OCI-LY7 (cell line): Measurements from ENCODE around the gene SV2C. TPM values are rescaled to one million over a fixed set of nuclear protein-coding genes. Genes with fewer than 3 reads are reported as not detected.

Experiments used
- BruUV-seq: library from RNA; stranded (reverse); fragments of 400-500 nt; replicated peaks from 2 replicates; lab custom pipeline; 2021; lab: Mats Ljungman, UMichigan
- CTCF ChIA-PET: fragments of 300-600 bp; sonication (Branson Sonifier 250); formaldehyde crosslinking; loops from one replicate; lab custom pipeline; 2022; ENCODE audit warnings: antibody characterized with exemption; ENCODE audit not compliant: unreplicated experiment; lab: Charles Lee
- POLR2A ChIA-PET: fragments of 300-600 bp; sonication (Branson Sonifier 250); formaldehyde crosslinking; loops from one replicate; lab custom pipeline; 2022; ENCODE audit warnings: antibody characterized with exemption; lab: Charles Lee
- DNase-seq: peaks from one replicate; pipeline ENCODE4 v3.0.0-alpha.2; 2015; ENCODE audit warnings: low spot score
- H2AFZ ChIP-seq: fragments of 200-600 bp; sonication (generic), shearing (Covaris generic); 2 replicates; pipeline ENCODE4 v1.6.1; 2014; ENCODE audit warnings: mild to moderate bottlenecking, antibody characterized with exemption, low read length, moderate library complexity
- H3K27ac ChIP-seq: fragments of 200-600 bp; sonication (generic); 2 replicates; pipeline ENCODE4 v1.5.1; 2014; ENCODE audit warnings: mixed run types, low read depth, mild to moderate bottlenecking, moderate library complexity, low read length, inconsistent platforms; ENCODE audit not compliant: poor library complexity, severe bottlenecking
- H3K36me3 ChIP-seq: fragments of 200-600 bp; sonication (generic); 2 replicates; pipeline ENCODE4 v1.6.1; 2014; ENCODE audit warnings: mild to moderate bottlenecking, antibody characterized with exemption, low read length, moderate library complexity, mixed read lengths; ENCODE audit not compliant: insufficient read depth
- H3K4me1 ChIP-seq: fragments of 200-600 bp; sonication (generic); 2 replicates; pipeline ENCODE4 v1.5.1; 2014; ENCODE audit warnings: mild to moderate bottlenecking, low read length; ENCODE audit not compliant: insufficient read depth, poor library complexity, severe bottlenecking
- H3K4me2 ChIP-seq: fragments of 200-600 bp; sonication (generic); 2 replicates; pipeline ENCODE4 v1.6.1; 2014; ENCODE audit warnings: mild to moderate bottlenecking, low read length
- H3K4me3 ChIP-seq: fragments of 200-600 bp; sonication (generic); 2 replicates; pipeline ENCODE4 v1.5.1; 2014; ENCODE audit warnings: mild to moderate bottlenecking, low read depth, low read length; ENCODE audit not compliant: poor library complexity, severe bottlenecking
- H3K79me2 ChIP-seq: fragments of 200-600 bp; sonication (generic); 2 replicates; pipeline ENCODE4 v1.6.1; 2016; ENCODE audit warnings: low read depth, mild to moderate bottlenecking, low read length, moderate library complexity, mixed read lengths; ENCODE audit not compliant: insufficient read depth
- H3K9me2 ChIP-seq: fragments of 200-600 bp; sonication (generic); 2 replicates; pipeline ENCODE4 v1.6.1; 2016; ENCODE audit warnings: mild to moderate bottlenecking, low read length, mixed read lengths; ENCODE audit not compliant: insufficient read depth
- H3K9me3 ChIP-seq: fragments of 200-600 bp; sonication (generic); 2 replicates; pipeline ENCODE4 v1.6.1; 2014; ENCODE audit warnings: mild to moderate bottlenecking, mixed run types, low read length, mixed read lengths
- H4K20me1 ChIP-seq: fragments of 200-600 bp; sonication (generic); 2 replicates; pipeline ENCODE4 v1.6.1; 2014; ENCODE audit warnings: mild to moderate bottlenecking, antibody characterized with exemption, low read length, moderate library complexity, mixed read lengths; ENCODE audit not compliant: insufficient read depth
- CTCF ChIP-seq: fragments of 200-600 bp; sonication (generic); conservative IDR thresholded peaks from 2 replicates; pipeline ENCODE4 v1.5.1; 2014; ENCODE audit warnings: mild to moderate bottlenecking, antibody characterized with exemption, low read length, moderate library complexity, mixed read lengths
- EZH2phosphoT487 ChIP-seq: fragments of 200-600 bp; sonication (generic); IDR thresholded peaks from 2 replicates; pipeline ENCODE4 v1.6.1; 2018; ENCODE audit warnings: low read depth, borderline replicate concordance, mild to moderate bottlenecking, mixed run types, antibody characterized with exemption, low read length, moderate library complexity, mixed read lengths
- intact Hi-C: fragments of 100-400 bp; cut with micrococcal nuclease; formaldehyde crosslinking; loops from one replicate; pipeline ENCODE4 v1.10.0; 2022; ENCODE audit not compliant: unreplicated experiment
- total RNA-seq, 2 experiments: library from RNA; depleted of rRNA in 1 of 2; stranded (reverse); fragments of >200 nt in 1 of 2; shearing (Covaris generic) in 1 of 2; gene quantifications; 2 replicates each; pipeline ENCODE4 v1.2.3, GENCODE V29; 2014 to 2022

The SV2C gene
- total RNA-seq, 2 experiments from 2014 or later, result not detected

GRCh38 chr5:76091351-76091750 lies 8.2 kb downstream of the SV2C start:
- H3K9me2 ChIP-seq, result no peaks in the 10 kb centered on the region
- H4K20me1 ChIP-seq, result no peaks in the 10 kb centered on the region
- no peaks in the 10 kb centered on the region for H3K4me1 ChIP-seq
- H2AFZ ChIP-seq, result no peak overlapping the region
- ChIA-PET POLR2A (no interaction called here), CTCF (no interaction called here)
- H3K4me2 ChIP-seq, result no peak overlapping the region
- H3K9me3 ChIP-seq, result no peaks in the 10 kb centered on the region
- no peaks in the 10 kb centered on the region for H3K79me2 ChIP-seq
- BruUV-seq, result no TSS peak
- H3K36me3 ChIP-seq, result no peaks in the 10 kb centered on the region
- no peak for DNase-seq
- H3K27ac ChIP-seq, result no peak overlapping the region
- TF ChIP-seq CTCF, result no peak
- no peak for TF ChIP-seq EZH2phosphoT487
- intact Hi-C loops, result no loop called here
- no peak overlapping the region for H3K4me3 ChIP-seq

GRCh38 chr5:76099286-76099702 lies 16.1 kb downstream of the SV2C start:
- no peaks in the 10 kb centered on the region for H3K36me3 ChIP-seq
- H3K4me3 ChIP-seq, result no peak overlapping the region
- H3K27ac ChIP-seq, result no peak overlapping the region
- H3K4me1 ChIP-seq, result no peaks in the 10 kb centered on the region
- no peaks in the 10 kb centered on the region for H3K9me2 ChIP-seq
- ChIA-PET CTCF (no interaction called here), POLR2A (interaction anchor here (0.6 to 1.7 kb wide), 3 partner anchors 18 to 955 kb away, joined by 3 to 6 read pairs (median 3); no protein-coding TSS in a partner anchor)
- no peaks in the 10 kb centered on the region for H3K79me2 ChIP-seq
- no peak overlapping the region for H2AFZ ChIP-seq
- H4K20me1 ChIP-seq, result no peaks in the 10 kb centered on the region
- BruUV-seq, result no TSS peak
- H3K4me2 ChIP-seq, result 0 out of 2 replicates have a peak overlapping the region, but pooled peaks have one; percentile 6
- TF ChIP-seq EZH2phosphoT487, result no peak
- TF ChIP-seq CTCF, result no peak
- intact Hi-C loops, result no loop called here
- no peaks in the 10 kb centered on the region for H3K9me3 ChIP-seq
- DNase-seq, result peak; percentile 31

- Histone ChIP-seq H2AFZ (no peak overlapping the region), H3K79me2 (no peaks in the 10 kb centered on the region), H3K9me2 (no peaks in the 10 kb centered on the region), H3K36me3 (no peaks in the 10 kb centered on the region), H3K27ac (no peak overlapping the region), H3K4me3 (no peak overlapping the region), H3K4me2 (no peak overlapping the region), H3K4me1 (no peaks in the 10 kb centered on the region), H4K20me1 (no peaks in the 10 kb centered on the region), H3K9me3 (no peaks in the 10 kb centered on the region)
- intact Hi-C loops, result no loop called here
- TF ChIP-seq CTCF (no peak), EZH2phosphoT487 (no peak)
- ChIA-PET POLR2A (interaction anchor here (1.7 kb wide), 1 partner anchor 17 kb away, joined by 6 read pairs; no protein-coding TSS in a partner anchor), CTCF (no interaction called here)
- DNase-seq, result no peak
- BruUV-seq, result no TSS peak
These were observed 16.6 kb downstream of the SV2C start for GRCh38 chr5:76099756-76100155.
